ENCODE data around the gene RRP7A. TPM values are rescaled to one million over a fixed set of nuclear protein-coding genes. Genes with fewer than 3 reads are reported as not detected.

Gene RRP7A
- total and polyA plus RNA-seq, 10 of the 15 experiments (the other 5 are each of a cell fraction or from before 2014, with no cell fraction given) = 2.9 to 114 (median 43.8) TPM

GRCh38 chr22:42472671-42473070 lies 46.9 kb downstream of the RRP7A start:
- intact Hi-C loops (cut with micrococcal nuclease; ENCODE audit: unreplicated experiment) = loop anchor here (1.0 to 10.0 kb wide), 2 partner anchors 303 to 508 kb away; partner anchors contain the start of gene SEPTIN3
- Histone ChIP-seq H3K4me3 (no peak overlapping the region), H3K4me1 (ENCODE audit: control insufficient read depth, insufficient read depth, low read length) (no peaks in the 10 kb centered on the region), H4K20me1 (ENCODE audit: control insufficient read depth, insufficient read depth) (no peaks in the 10 kb centered on the region), H3K4me2 (ENCODE audit: control insufficient read depth, insufficient read depth) (no peak overlapping the region), H3K9me3 (replicated peaks; ENCODE audit: control insufficient read depth, insufficient read depth, low read length) (no peaks in the 10 kb centered on the region), H3K27ac (ENCODE audit: control insufficient read depth, insufficient read depth) (no peak overlapping the region), H3K9ac (ENCODE audit: control insufficient read depth, insufficient read depth, low read length) (no peak overlapping the region), H3K79me2 (ENCODE audit: control insufficient read depth, insufficient read depth, low read length) (no peaks in the 10 kb centered on the region), H2AFZ (ENCODE audit: control insufficient read depth, low read depth, low read length) (no peak overlapping the region), H3K27me3 (replicated peaks in 1 of 2; ENCODE audit: control insufficient read depth in 2 of 2, insufficient read depth in 2 of 2, low read length in 1 of 2) (0 out of 4 replicates have a peak, but pooled peaks cover 1 to 4% of the 10 kb centered on the region in 2 experiments), H3K36me3 (ENCODE audit: control insufficient read depth in 2 of 2, insufficient read depth in 2 of 2, low read length in 1 of 2) (no peaks in the 10 kb centered on the region)
- BruUV-seq (replicated peaks) = no TSS peak
- ATAC-seq (no peak), DNase-seq (ENCODE audit: low read depth, low spot score) (no peak), FAIRE-seq (no peak)
- in situ Hi-C loops (cut with MboI) = no loop called here
- RAD21 ChIA-PET (ENCODE audit: unreplicated experiment) = interaction anchor here (1.0 to 2.2 kb wide), 7 partner anchors 14 to 303 kb away, joined by 3 to 20 read pairs (median 4); no protein-coding TSS in a partner anchor
- CTCF ChIA-PET = interaction anchor here (1.2 to 3.5 kb wide), 17 partner anchors 10 to 506 kb away, joined by 4 to 40 read pairs (median 7); partner anchors contain the start of gene NDUFA6
- SMC1A ChIA-PET (ENCODE audit: uncharacterized antibody, unreplicated experiment) = interaction anchor here (1.0 to 2.5 kb wide), 12 partner anchors 9 to 381 kb away, joined by 3 to 23 read pairs (median 5); partner anchors contain the start of gene NDUFA6
- no peak for TF ChIP-seq NR2C2 (IDR thresholded peaks at IDR 0.05; ENCODE audit: borderline replicate concordance, control insufficient read depth, insufficient read length, low read depth)
- no peak for TF ChIP-seq EZH2 (IDR thresholded peaks at IDR 0.05; ENCODE audit: borderline replicate concordance, control insufficient read depth, low read depth, low read length)
- no peak for TF ChIP-seq TBL1XR1 (IDR thresholded peaks at IDR 0.05; ENCODE audit: low read depth, low read length)
- TF ChIP-seq JUND (IDR thresholded peaks at IDR 0.05; ENCODE audit: low read depth, low read length) = no peak
- no peak for TF ChIP-seq NFIC (IDR thresholded peaks at IDR 0.05; ENCODE audit: low read depth, low read length)
- no peak for TF ChIP-seq USF1 (IDR thresholded peaks at IDR 0.05; ENCODE audit: borderline replicate concordance, extremely low read length, insufficient read depth, low read depth, low read length)
- no peak for TF ChIP-seq ETV6 (conservative IDR thresholded peaks at IDR 0.05 in 1 of 2, IDR thresholded peaks at IDR 0.05 in 1 of 2; ENCODE audit: borderline replicate concordance in 1 of 2, low read depth in 1 of 2)
- TF ChIP-seq SMAD1 (IDR thresholded peaks at IDR 0.05; ENCODE audit: low read depth, partially characterized antibody) = no peak
- TF ChIP-seq LARP7 (IDR thresholded peaks at IDR 0.05) = no peak
- no peak for TF ChIP-seq FOXK2 (IDR thresholded peaks at IDR 0.05)
- 83% methylated on average over 8 of the region's 8 CpGs for WGBS (ENCODE audit: insufficient coverage, insufficient replicate concordance, low lambda C conversion rate, missing lambda C conversion rate)
- POLR2A ChIA-PET = interaction anchor here (0.6 kb wide), 1 partner anchor 14 kb away, joined by 4 read pairs; no protein-coding TSS in a partner anchor
